Activated CD4-positive, alpha-beta T cell treated with anti-CD3 and anti-CD28 coated beads, Interleukin-2, amount 50 U/mL, for 16 hours (primary cell): ENCODE measurements around the gene TBC1D2B.
"Not testable (repeated sequence)": the region's sequence is repeated elsewhere in the genome, so short reads cannot be mapped to it uniquely, and the experiment has no call there.

ENCODE experiments used
- DNase-seq: peaks from one replicate; pipeline ENCODE4 v3.0.0-alpha.2; 2020

The TBC1D2B gene

DNA sequence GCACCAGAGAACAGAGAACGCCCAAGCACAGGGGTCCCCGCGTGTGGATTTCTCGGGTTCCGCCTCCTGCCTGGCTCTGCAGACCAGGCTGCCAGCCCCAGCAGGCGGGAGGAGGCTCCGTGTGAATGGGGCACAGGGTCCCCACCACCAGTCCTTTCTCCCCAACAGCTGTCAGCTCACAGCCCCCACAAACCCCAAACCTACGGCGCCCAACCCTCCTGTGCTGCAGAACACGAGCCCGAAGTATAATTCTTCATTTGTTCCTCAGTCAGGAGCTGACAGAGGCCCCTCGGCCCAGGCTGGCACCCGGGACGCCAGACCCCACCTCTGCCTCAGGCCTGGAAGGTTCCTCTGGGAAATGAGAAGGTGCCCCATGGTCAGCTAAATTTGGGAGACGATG lies 78.0 kb downstream of the TBC1D2B start:
- DNase-seq, result no peak

DNA sequence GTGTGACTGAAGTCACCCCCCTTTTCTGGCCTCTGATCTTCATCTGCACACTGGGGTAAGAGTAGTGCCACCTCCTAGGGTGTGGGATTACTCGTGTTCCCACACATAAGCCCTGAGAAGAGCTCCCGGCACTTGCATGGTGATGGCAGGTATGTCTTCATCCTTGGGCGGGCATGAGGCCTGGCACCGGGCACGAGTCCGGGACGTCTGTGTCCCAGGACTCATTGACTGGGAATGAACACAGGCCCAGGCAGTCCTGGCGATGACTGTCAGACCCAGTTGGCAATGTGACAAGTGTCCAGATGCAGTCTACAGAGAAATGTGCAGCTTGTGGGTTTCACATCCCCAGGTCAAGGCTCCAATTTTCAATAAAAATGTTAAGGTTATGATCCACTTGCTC lies 78.9 kb downstream of the TBC1D2B start:
- no peak for DNase-seq

- DNase-seq, result not testable (repeated sequence)
Observed at GRCh38 chr15:77997761-77998554, 79.6 kb downstream of the TBC1D2B start.

GRCh38 chr15:77997221-77997620 lies 80.3 kb downstream of the TBC1D2B start:
- not testable (repeated sequence) for DNase-seq

- not testable (repeated sequence) for DNase-seq
Observed at GRCh38 chr15:77996713-77997171, 80.8 kb downstream of the TBC1D2B start.

GRCh38 chr15:77996226-77996625 lies 81.3 kb downstream of the TBC1D2B start:
- not testable (repeated sequence) for DNase-seq

DNA sequence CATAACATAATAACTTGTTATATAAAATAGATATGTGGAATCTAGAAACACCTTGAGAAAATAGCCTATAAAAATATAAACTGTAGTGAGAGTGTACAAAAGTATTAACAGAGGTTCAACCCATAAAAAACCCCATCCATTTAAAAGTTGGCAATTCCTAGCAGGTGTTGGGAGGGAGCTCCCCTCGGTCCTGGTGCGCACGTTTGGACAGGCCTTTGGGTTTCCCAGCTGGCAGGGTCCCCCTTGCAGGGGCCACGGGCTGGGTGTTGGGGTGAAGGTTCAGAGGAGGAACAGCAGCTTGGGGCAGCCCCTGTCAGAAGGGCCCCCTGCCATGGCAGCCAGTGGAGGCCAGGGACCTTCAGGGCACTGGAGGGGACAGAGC lies 82.0 kb downstream of the TBC1D2B start:
- not testable (repeated sequence) for DNase-seq

- DNase-seq, result not testable (repeated sequence)
Observed at GRCh38 chr15:77994893-77995536, 82.5 kb downstream of the TBC1D2B start.

DNA sequence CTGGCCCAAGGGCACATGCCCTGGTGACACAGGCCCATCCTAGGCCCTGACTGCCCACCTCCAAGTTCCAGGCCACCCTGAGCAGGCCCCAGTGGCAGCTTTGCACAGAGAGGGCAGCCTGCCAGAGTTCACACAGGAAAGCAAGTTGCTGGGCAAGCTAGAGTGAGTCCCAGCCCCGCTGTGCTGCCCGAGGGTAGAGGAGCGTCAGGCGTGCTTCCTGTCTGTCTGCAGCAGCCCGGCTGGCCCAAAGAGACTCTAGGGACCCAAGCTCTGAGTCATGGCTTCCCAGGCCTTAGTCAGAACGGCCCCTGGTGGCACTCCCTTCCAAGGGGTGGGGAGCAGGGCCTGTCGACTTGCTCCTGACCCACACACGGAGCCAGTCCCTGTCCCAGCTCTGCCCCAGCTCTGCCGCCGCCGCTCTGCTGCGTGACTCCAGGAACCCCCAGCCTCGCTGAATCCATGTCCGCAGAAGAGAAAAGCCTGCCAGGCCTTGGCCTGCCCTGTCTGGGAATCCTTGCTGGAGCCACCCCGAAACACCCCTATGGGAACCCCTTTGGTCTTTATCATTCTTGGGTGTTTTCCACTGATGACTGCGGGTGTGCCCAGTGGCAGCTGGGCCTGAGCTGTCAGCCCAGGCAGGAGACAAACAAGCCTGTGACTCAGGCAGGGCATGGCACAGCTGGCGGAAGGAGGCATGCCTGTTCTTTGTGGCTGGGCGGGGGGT lies 83.4 kb downstream of the TBC1D2B start:
- DNase-seq, result peak; percentile 32

- no peak for DNase-seq
Observed at GRCh38 chr15:77993374-77993911, 84.1 kb downstream of the TBC1D2B start.

DNA sequence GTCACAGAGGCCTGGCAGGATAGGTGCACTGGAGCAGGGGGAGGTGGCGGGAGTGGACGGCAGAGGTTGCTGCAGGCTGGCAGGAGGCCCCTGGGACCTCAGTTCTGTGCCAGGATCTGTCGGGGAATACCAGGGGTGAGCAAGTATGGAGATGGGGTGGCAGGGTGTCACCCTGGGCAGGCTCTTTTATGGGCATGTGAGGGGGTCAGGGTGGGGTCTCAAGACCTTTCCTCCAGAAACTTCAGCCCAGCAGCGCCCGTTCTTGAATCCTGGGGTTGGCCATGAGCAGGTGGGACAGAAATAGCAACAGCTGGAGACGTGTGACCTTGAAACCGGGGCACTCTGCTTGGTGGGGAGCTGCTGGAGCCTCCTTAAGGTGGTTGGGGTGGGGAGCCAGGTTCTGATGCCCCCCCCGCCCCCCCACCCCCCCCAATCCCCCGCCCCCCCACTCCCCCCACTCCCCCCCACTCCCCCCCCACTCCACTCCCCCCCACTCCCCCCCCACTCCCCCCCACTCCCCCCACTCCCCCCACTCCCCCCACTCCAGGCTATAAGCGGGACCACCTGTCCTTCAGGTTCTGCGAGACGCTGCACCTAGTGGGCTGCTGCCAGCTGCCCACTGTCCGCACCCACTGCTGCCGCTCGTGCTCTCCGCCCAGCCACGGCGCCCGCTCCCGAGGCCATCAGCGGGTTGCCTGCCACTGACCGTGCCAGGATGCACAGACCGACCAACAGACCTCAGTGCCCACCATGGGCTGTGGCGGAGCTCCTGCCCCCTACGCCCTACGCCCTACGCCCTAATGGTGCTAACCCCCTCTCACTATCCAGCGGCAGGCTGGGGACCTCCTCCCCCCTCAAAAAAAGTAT lies 84.9 kb downstream of the TBC1D2B start:
- no peak for DNase-seq

GRCh38 chr15:77991658-77992201 lies 85.8 kb downstream of the TBC1D2B start:
- DNase-seq, result not testable (repeated sequence)

DNA sequence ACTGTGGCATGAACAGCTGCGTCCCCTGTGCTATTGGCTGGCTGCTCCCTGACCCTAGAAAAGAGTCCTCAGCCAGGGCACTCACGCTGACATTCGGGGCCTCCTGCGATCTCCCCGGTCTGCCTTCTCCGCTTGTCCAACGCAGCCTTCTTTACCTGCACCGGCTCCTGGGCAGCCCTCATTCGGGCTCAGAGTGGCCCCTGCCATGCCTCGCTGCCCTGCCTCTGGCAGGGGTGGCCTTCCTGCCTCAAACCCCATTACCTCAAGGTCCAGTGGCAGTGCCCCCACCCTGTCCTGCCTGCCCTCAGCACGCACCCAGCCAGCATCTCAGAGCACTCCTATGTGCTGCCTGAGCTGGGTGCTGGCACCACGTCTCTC lies 86.5 kb downstream of the TBC1D2B start:
- DNase-seq, result no peak

DNA sequence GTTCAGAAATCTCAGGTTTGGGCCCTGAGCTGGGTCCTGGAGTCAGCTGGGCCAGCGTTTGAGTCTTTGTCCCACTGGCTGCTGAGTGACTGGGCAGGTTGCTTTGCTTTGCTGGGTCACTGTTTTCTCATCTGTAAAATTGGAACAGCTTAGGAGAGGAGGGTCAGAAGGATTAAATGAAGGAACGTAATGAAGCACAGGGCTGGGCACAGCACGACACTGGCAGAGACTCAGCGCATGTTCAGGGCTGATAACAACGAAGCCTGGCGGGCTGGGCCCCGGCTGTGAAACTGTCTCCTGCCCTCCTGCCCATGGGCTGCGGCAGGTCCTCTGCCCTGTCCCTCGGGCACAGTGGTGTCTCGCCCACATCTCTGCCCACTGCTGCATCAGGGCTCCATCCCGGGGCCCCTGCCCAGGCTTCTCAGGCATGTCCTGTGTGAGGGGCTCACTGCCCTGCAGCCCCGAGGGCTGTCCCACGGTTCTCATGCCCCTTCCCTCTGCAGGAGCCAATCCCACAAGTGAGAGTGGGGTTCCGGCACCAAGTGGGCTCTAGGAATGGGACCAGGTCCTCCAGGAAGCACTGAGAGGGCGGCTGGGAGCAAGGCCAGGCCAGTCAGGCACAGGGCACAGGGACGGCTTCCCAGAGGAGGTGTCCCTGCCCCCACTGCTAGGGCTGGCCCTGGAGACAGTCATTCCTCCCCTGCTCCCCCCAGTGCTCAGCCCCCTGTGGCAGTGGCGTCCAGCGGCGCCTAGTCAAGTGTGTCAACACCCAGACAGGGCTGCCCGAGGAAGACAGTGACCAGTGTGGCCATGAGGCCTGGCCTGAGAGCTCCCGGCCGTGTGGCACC lies 88.0 kb downstream of the TBC1D2B start:
- no peak for DNase-seq

- DNase-seq, result no peak
Observed at GRCh38 chr15:77988347-77989295, 88.9 kb downstream of the TBC1D2B start.

DNA sequence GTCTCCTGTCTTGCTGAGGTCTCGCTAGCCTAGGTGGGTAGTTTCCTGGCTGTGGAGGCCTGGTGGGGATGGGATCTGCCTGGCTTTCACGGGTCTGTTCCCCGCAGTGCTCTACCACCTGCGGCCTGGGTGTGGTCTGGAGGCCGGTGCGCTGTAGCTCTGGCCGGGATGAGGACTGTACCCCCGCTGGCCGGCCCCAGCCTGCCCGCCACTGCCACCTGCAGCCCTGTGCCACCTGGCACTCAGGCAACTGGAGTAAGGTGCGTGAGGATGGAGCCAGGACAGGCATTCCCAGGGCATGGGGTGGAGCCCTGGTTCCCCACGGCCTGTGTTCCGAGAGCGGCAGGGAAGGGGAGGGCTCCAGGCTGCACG lies 89.8 kb downstream of the TBC1D2B start:
- DNase-seq, result not testable (repeated sequence)

GRCh38 chr15:77986891-77987764 lies 90.4 kb downstream of the TBC1D2B start:
- DNase-seq, result no peak

DNA sequence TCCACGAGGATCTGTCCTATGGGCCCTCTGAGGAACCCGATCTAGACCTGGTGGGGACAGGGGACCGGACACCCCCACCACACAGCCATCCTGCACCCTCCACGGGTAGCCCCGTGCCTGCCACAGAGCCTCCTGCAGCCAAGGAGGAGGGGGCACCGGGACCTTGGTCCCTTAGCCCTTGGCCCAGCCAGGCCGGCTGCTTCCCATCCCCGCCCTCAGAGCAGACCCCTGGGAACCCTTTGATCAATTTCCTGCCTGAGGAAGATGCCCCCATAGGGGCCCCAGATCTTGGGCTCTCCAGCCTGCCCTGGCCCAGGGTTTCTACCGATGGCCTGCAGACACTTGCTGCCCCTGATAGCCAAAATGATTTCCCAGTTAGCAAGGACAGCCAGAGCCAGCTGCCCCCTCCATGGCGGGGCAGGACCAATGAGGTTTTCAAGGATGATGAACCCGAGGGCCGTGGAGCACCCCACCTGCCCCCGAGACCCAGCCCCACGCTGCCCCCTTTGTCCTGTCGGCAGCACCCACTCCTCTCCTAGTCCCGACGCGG lies 91.5 kb downstream of the TBC1D2B start:
- DNase-seq, result no peak
